ENCODE measurements around the gene RASSF1. TPM values are rescaled to one million over a fixed set of nuclear protein-coding genes. Genes with fewer than 3 reads are reported as not detected.

RASSF1 gene
- total RNA-seq, 1 donor from 2014 or later, result 34.9 TPM

DNA sequence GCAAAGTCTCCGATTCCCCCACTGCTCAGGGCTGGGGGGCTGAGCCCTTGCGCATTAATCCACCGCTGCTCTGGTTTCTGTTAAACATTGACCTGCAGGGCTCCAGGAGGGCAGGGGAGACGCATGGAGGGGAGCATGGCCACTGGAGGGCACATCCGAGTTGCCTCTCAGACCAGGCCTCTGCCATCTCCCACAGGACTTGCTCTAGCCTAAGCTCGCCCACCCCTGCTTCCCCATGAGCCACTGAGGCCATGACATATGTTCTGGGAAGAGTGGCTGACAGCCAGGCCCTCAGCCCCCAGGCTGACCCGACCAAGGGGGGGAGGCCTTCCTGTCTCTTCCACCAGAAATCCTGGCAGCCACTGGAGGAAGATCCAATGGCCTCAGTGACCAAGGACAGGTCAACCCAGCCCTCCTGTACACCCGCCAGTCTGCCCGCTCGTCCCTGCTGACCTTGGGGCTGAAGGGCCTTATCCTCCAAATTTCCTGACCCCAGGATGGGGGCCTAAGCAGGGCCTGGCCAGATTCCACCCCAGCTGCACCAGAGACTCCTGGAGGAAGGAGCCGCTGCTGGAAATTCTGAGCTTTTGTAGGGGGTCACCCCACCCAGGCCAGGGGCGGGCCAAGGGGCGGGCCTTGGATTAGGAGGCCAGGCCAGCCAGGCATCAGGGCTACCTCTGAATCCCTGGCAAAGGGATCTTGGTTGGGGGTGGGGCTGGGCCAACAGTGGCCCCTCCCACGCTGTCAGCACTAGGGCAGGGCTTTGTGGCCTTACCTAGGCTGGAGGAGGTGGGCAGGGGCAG, 37.4 kb downstream of the RASSF1 start, which contains the start of gene HYAL1:
Gene HYAL1 (minus strand): TSS at position 562 of the 803 bp plus-strand sequence. CDS start 618 bp downstream, outside the sequence.
- no peak for TF ChIP-seq CTCF (IDR thresholded peaks at IDR 0.05)
- Histone ChIP-seq H3K4me1 (peaks cover 13 to 16% of the 10 kb centered on the region in 2 donors), H3K27ac (peak within 1 kb of the TSS; percentile 17 to 38), H3K9me3 (no peaks in the 10 kb centered on the region), H3K36me3 (no peaks in the 10 kb centered on the region), H3K27me3 (no peaks in the 10 kb centered on the region), H3K4me3 (peak within 1 kb of the TSS; percentile 17 to 33)
- no peak for DNase-seq (ENCODE audit: low spot score in 2 of 2)
- intact Hi-C loops (cut with DNase I), result no loop called here

DNA sequence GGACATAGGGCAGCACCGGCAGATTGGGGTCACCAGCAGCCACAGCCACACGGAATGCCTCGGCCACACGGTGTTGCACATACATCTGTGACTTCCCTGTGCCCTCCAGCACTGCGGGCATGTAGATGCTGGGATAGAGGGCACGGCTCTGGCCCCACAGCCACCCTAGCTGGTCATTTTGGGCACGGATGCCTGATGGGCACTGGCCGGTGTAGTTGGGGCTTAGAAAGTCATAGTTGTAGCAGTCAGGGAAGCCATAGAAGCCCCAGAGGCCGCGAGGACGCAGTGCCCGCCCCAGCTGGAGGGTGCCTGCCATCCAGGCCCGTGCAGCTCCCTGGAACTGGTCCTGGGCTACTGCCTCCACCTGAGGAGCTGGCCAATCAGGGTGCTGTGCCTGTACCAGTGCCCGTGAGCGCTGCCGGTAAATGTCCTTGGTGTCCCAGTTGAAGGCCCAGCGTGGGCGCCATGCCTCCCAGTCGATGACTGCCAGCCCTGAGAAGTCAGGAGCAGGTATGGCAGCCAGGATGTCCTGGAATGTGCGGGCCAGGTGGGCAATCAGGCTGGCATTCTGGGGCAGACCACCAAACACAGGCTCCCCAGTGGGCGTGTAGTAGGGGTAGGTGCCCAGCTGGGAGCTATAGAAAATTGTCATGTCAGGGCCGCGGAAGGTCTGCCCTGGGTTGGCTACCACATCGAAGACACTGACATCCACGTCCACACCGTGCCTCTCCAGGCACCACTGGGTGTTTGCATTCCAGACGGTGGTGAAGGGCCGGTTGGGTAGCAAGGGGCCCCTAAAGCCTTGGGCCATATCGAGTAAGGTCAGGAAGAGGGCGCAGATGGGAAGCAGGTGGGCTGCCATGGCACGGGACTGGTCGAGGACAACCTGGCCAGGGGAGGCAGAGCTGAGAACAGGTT, 38.3 kb downstream of the RASSF1 start:
- no peak for TF ChIP-seq CTCF (IDR thresholded peaks at IDR 0.05)
- no peaks in the 10 kb centered on the region for H3K27me3 ChIP-seq
- no peak for DNase-seq (ENCODE audit: low spot score in 2 of 2)
- peaks cover 13 to 19% of the 10 kb centered on the region in 2 donors for H3K4me1 ChIP-seq
- H3K9me3 ChIP-seq, result no peaks in the 10 kb centered on the region
- peak overlapping the region in 1 of 2 donors; percentile 17 for H3K4me3 ChIP-seq
- no peaks in the 10 kb centered on the region for H3K36me3 ChIP-seq
- peak overlapping the region in 1 of 2 donors; percentile 38 for H3K27ac ChIP-seq
- intact Hi-C loops (cut with DNase I), result no loop called here

- no peaks in the 10 kb centered on the region for H3K27me3 ChIP-seq
- intact Hi-C loops (cut with DNase I), result no loop called here
Observed at GRCh38 chr3:50300681-50301254, 39.9 kb downstream of the RASSF1 start.

GRCh38 chr3:50299929-50300680, 40.5 kb downstream of the RASSF1 start:
- no peaks in the 10 kb centered on the region for H3K27me3 ChIP-seq
- peaks cover 13 to 19% of the 10 kb centered on the region in 2 donors for H3K4me1 ChIP-seq
- peak overlapping the region; percentile 43 to 89 for H3K4me3 ChIP-seq
- TF ChIP-seq CTCF (IDR thresholded peaks at IDR 0.05), result no peak
- no peaks in the 10 kb centered on the region for H3K9me3 ChIP-seq
- no peak for DNase-seq (ENCODE audit: low spot score in 2 of 2)
- intact Hi-C loops (cut with DNase I), result loop anchor here (1.0 to 2.0 kb wide), 2 partner anchors 21 to 35 kb away; no protein-coding TSS in a partner anchor
- peaks cover 0 to 10% of the 10 kb centered on the region in 2 donors for H3K36me3 ChIP-seq
- H3K27ac ChIP-seq, result peak overlapping the region; percentile 77 to 78

More at GRCh38 chr3:50300681-50301254, 39.9 kb downstream of the RASSF1 start:
- no peak for DNase-seq (ENCODE audit: low spot score in 2 of 2)
- H3K4me1 ChIP-seq, result peaks cover 13 to 19% of the 10 kb centered on the region in 2 donors
- H3K4me3 ChIP-seq, result peak overlapping the region in 1 of 2 donors; percentile 89
- peak overlapping the region; percentile 77 to 78 for H3K27ac ChIP-seq
- no peaks in the 10 kb centered on the region for H3K9me3 ChIP-seq
- peaks cover 0 to 10% of the 10 kb centered on the region in 2 donors for H3K36me3 ChIP-seq
- TF ChIP-seq CTCF (IDR thresholded peaks at IDR 0.05), result no peak

GRCh38 chr3:50299638-50299928, 41.1 kb downstream of the RASSF1 start:
- Histone ChIP-seq H3K27ac (peak overlapping the region; percentile 77 to 78), H3K4me1 (peaks cover 13 to 19% of the 10 kb centered on the region in 2 donors), H3K9me3 (no peaks in the 10 kb centered on the region), H3K36me3 (peaks cover 0 to 10% of the 10 kb centered on the region in 2 donors), H3K4me3 (peak overlapping the region; percentile 43 to 89), H3K27me3 (no peaks in the 10 kb centered on the region)
- intact Hi-C loops (cut with DNase I), result loop anchor here (1.0 to 2.0 kb wide), 2 partner anchors 22 to 35 kb away; no protein-coding TSS in a partner anchor
- no peak for TF ChIP-seq CTCF (IDR thresholded peaks at IDR 0.05)
- no peak for DNase-seq (ENCODE audit: low spot score in 2 of 2)

Measured in ascending aorta (tissue), 2 donors.